Measurements from ENCODE around the gene SMIM29. TPM values are rescaled to one million over a fixed set of nuclear protein-coding genes. Genes with fewer than 3 reads are reported as not detected.

SMIM29 gene
- total and polyA plus RNA-seq, 11 donors = 18.4 to 50.4 (median 31.3) TPM

- Histone ChIP-seq H3K27me3 (no peaks in the 10 kb centered on the region), H3K4me3 (no peak overlapping the region), H3K9me3 (no peaks in the 10 kb centered on the region), H3K27ac (peak overlapping the region in 1 of 12 donors; percentile 73), H3K4me1 (peaks cover 0 to 36% (median 12%) of the 10 kb centered on the region in 12 donors), H3K36me3 (peaks cover 0 to 33% (median 2%) of the 10 kb centered on the region in 9 donors)
- 81 to 90% (median 88%) methylated on average over 7 of the region's 7 CpGs for WGBS, 4 donors
- TF ChIP-seq, protein P1, sequence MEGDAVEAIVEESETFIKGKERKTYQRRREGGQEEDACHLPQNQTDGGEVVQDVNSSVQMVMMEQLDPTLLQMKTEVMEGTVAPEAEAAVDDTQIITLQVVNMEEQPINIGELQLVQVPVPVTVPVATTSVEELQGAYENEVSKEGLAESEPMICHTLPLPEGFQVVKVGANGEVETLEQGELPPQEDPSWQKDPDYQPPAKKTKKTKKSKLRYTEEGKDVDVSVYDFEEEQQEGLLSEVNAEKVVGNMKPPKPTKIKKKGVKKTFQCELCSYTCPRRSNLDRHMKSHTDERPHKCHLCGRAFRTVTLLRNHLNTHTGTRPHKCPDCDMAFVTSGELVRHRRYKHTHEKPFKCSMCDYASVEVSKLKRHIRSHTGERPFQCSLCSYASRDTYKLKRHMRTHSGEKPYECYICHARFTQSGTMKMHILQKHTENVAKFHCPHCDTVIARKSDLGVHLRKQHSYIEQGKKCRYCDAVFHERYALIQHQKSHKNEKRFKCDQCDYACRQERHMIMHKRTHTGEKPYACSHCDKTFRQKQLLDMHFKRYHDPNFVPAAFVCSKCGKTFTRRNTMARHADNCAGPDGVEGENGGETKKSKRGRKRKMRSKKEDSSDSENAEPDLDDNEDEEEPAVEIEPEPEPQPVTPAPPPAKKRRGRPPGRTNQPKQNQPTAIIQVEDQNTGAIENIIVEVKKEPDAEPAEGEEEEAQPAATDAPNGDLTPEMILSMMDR (IDR thresholded peaks at IDR 0.05) = no peak
- no peak for TF ChIP-seq POLR2A (IDR thresholded peaks at IDR 0.05)
- ATAC-seq = no peak
- intact Hi-C loops (cut with DNase I) = loop anchor here in 2 of 10 donors (5.0 to 10.0 kb wide), 2 partner anchors 45 to 362 kb away; no protein-coding TSS in a partner anchor
- DNase-seq = peak in 1 of 5 donors; percentile 25
These were observed 6.3 kb downstream of the SMIM29 start for GRCh38 chr6:34242252-34243130.

DNA sequence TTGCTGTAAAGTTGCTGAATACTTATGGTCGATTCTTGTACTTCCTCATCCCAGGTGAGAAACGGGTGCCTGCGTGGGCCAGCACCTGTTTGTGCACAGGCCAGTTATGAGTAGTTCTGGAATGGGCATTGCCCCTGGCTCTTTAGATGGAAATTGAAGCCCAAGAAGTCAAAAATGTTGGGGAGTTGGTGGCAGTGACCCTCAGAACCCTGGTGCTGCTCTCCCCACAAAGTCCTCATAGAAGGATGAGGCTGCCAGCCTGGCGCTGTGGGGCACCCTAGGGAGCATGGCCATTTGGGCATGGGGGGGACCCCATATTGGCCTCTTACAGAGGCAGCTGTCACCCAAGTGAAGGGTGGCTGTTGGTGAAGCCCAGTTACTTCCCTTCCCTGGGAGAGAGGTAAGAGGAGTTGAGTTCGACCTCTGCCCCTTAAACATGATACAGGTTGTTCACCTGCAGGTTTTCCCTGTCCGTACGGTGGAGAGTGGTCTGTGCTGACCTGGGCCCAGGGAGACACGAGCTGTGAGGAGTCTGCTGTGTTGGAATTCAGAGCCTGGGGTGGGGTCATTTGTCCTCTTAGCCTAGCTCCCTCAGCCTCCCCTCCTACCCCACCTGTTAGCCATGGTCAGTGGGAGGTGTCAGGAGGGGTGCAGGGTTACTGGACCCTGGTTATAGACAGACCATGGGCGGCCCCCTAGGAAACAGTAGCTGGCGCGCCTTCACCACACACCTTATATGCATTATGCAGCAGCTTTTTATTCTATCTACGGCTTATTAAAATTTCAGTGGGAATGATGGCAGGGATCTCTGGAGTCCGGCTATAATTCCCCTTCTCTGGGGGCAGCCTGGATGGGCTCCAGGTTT is 7.2 kb downstream of the SMIM29 start:
- DNase-seq (peak in 1 of 5 donors; percentile 27), ATAC-seq (no peak)
- intact Hi-C loops (cut with DNase I) = loop anchor here in 2 of 10 donors (5.0 to 10.0 kb wide), 2 partner anchors 44 to 363 kb away; no protein-coding TSS in a partner anchor
- WGBS, 4 donors = 89 to 95% (median 93%) methylated on average over 13 of the region's 13 CpGs
- Histone ChIP-seq H3K4me3 (no peak overlapping the region), H3K27me3 (no peaks in the 10 kb centered on the region), H3K36me3 (peaks cover 0 to 33% (median 2%) of the 10 kb centered on the region in 9 donors), H3K27ac (no peak overlapping the region), H3K4me1 (peaks cover 0 to 36% (median 12%) of the 10 kb centered on the region in 12 donors), H3K9me3 (no peaks in the 10 kb centered on the region)
- no peak for TF ChIP-seq POLR2A (IDR thresholded peaks at IDR 0.05)
- TF ChIP-seq, protein P1 (IDR thresholded peaks at IDR 0.05) = no peak

DNA sequence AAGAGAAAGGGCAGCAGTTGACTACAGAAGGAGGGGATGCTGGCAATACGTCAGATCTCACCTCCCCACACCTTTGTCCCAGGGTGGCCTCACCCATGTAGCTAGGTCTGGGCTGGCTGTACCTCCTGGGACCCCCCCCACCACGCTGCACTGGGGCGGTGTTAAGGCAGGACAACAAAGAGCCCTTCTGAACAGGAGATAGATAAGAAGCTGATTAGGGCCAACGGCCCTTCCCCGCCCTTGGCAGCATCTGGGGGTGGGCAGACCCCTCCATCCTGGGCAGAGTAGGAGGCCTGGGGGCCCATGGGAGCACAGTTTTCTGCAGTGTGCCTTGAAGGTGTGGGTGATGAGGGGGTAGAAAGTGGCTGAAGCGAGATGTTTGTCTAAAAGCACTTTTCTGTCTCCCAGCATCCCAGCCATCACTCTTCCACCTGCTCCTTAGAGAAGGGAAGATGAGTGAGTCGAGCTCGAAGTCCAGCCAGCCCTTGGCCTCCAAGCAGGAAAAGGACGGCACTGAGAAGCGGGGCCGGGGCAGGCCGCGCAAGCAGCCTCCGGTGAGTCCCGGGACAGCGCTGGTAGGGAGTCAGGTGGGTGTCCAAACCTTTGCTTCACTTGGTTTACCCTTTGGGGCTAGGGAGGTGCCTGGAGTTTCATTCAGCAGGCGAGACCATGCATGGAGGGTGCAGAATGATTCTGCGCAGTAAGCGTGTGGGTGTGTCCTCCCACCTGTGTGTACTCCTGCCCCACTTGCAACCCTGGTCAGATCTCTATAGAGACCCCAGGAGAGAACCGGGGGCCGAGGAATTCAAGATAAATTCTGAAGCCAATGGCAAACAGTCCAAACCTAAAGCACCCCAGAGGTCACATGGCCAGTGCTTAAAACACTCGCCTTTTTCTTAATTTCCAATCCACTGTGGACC is 8.2 kb downstream of the SMIM29 start:
- TF ChIP-seq POLR2A (IDR thresholded peaks at IDR 0.05) = no peak
- TF ChIP-seq, protein P1 (IDR thresholded peaks at IDR 0.05) = no peak
- Histone ChIP-seq H3K4me3 (no peak overlapping the region), H3K4me1 (peaks cover 0 to 45% (median 20%) of the 10 kb centered on the region in 12 donors), H3K27ac (no peak overlapping the region), H3K27me3 (no peaks in the 10 kb centered on the region), H3K36me3 (peaks cover 0 to 33% (median 2%) of the 10 kb centered on the region in 9 donors), H3K9me3 (no peaks in the 10 kb centered on the region)
- ATAC-seq (no peak), DNase-seq (peak in 1 of 5 donors; percentile 32)
- 84 to 89% (median 86%) methylated on average over 21 to 22 of the region's 22 CpGs for WGBS, 4 donors
- intact Hi-C loops (cut with DNase I) = loop anchor here in 2 of 10 donors (5.0 to 10.0 kb wide), 2 partner anchors 43 to 364 kb away; no protein-coding TSS in a partner anchor
